B cell (primary cell): ENCODE results near the gene CRIM1. TPM values are rescaled to one million over a fixed set of nuclear protein-coding genes. Genes with fewer than 3 reads are reported as not detected.
"Not testable (repeated sequence)": the region's sequence is repeated elsewhere in the genome, so short reads cannot be mapped to it uniquely, and the experiment has no call there.

Experiments
- ATAC-seq: fragments of 200-7000 bp; cut with Tn5 transposase; one replicate; pipeline ENCODE4 v1.10.0; 2021; ENCODE audit warnings: low read depth, mild to moderate bottlenecking, moderate number of reproducible peaks, moderate library complexity
- CTCF ChIA-PET: fragments of 350-600 bp; sonication (Branson Sonifier 250); formaldehyde crosslinking; loops from one replicate; lab custom pipeline; 2021; ENCODE audit warnings: antibody characterized with exemption, inconsistent platforms; lab: Charles Lee
- POLR2A ChIA-PET: fragments of 350-600 bp; sonication (Branson Sonifier 250); formaldehyde crosslinking; loops from one replicate; lab custom pipeline; 2021; ENCODE audit warnings: antibody characterized with exemption; lab: Charles Lee
- DNase-seq: peaks from one replicate; pipeline ENCODE4 v3.0.0; 2013
- H2AFZ ChIP-seq: 2 replicates; pipeline ENCODE4 v1.6.1; 2012; ENCODE audit warnings: mild to moderate bottlenecking, low read depth, low read length; ENCODE audit not compliant: insufficient read depth, poor library complexity, severe bottlenecking
- H3K27ac ChIP-seq, 2 donors: 1 replicate in 1 of 2; 2 replicates in 1 of 2; pipeline ENCODE4 v1.5.1; 2012 to 2013; ENCODE audit warnings: low read length in 2 of 2, mild to moderate bottlenecking in 2 of 2, moderate library complexity in 1 of 2
- H3K27me3 ChIP-seq, 4 experiments: fragments of 200-600 bp in 1 of 4; sonication (generic) in 1 of 4; replicated peaks in 1 of 4; 1 replicate in 2 of 4; 2 replicates in 2 of 4; pipeline versions ENCODE4 v1.6.1 to v1.7.0; 2013 to 2016; ENCODE audit warnings: low read length in 3 of 4, mild to moderate bottlenecking in 2 of 4, mixed read lengths in 1 of 4, moderate library complexity in 1 of 4; ENCODE audit not compliant: insufficient read depth in 4 of 4, control insufficient read depth in 3 of 4; ENCODE audit errors: control extremely low read depth in 1 of 4
- H3K36me3 ChIP-seq, 2 experiments: replicated peaks in 1 of 2; 1 replicate in 1 of 2; 2 replicates in 1 of 2; pipeline versions ENCODE4 v1.6.1 to v1.7.1; 2013; ENCODE audit warnings: low read length in 1 of 2; ENCODE audit not compliant: insufficient read depth in 2 of 2, control insufficient read depth in 1 of 2; ENCODE audit errors: control extremely low read depth in 1 of 2, extremely low read depth in 1 of 2
- H3K4me1 ChIP-seq, 2 donors: fragments of 200-600 bp in 1 of 2; sonication (generic) in 1 of 2; 1 replicate in 1 of 2; 2 replicates in 1 of 2; pipeline versions ENCODE4 v1.5.1 to v1.6.1; 2013 to 2017; ENCODE audit warnings: low read length in 2 of 2; ENCODE audit not compliant: control insufficient read depth in 2 of 2, insufficient read depth in 2 of 2
- H3K4me2 ChIP-seq: replicated peaks from 2 replicates; pipeline ENCODE3; 2012; ENCODE audit warnings: mild to moderate bottlenecking, low read depth, low read length; ENCODE audit not compliant: poor library complexity, severe bottlenecking
- H3K4me3 ChIP-seq, 5 experiments: fragments of 200-600 bp in 1 of 5; sonication (generic) in 1 of 5; 1 replicate in 3 of 5; 2 replicates in 2 of 5; pipeline versions ENCODE4 v1.5.1 to v1.7.0; 2011 to 2016; ENCODE audit warnings: low read length in 4 of 5, mild to moderate bottlenecking in 4 of 5, low read depth in 2 of 5, control low read depth in 1 of 5, moderate library complexity in 1 of 5; ENCODE audit not compliant: insufficient read depth in 1 of 5; ENCODE audit errors: control extremely low read depth in 1 of 5, extremely low read depth in 1 of 5
- H3K79me2 ChIP-seq: fragments of 200-600 bp; sonication (generic); one replicate; pipeline ENCODE4 v1.6.0; 2016; ENCODE audit warnings: low read length; ENCODE audit not compliant: control insufficient read depth, insufficient read depth
- H3K9ac ChIP-seq: fragments of 200-600 bp; sonication (generic); 2 replicates; pipeline ENCODE4 v1.6.1; 2017; ENCODE audit warnings: mild to moderate bottlenecking, low read length, moderate library complexity
- H3K9me3 ChIP-seq, 3 donors: one replicate each; pipeline versions ENCODE4 v1.6.1 to v1.7.1; 2013; ENCODE audit warnings: low read length in 2 of 3; ENCODE audit not compliant: control insufficient read depth in 2 of 3, insufficient read depth in 1 of 3; ENCODE audit errors: control extremely low read depth in 1 of 3
- H4K20me1 ChIP-seq: 2 replicates; pipeline ENCODE4 v1.6.0; 2012; ENCODE audit warnings: mild to moderate bottlenecking, low read length; ENCODE audit not compliant: insufficient read depth, control insufficient read depth, poor library complexity, severe bottlenecking
- H3K27ac Mint-ChIP-seq: one replicate; pipeline ENCODE4 v1.8.0; 2021; ENCODE audit warnings: mixed read lengths
- H3K27me3 Mint-ChIP-seq: one replicate; pipeline ENCODE4 v1.8.0; 2021; ENCODE audit warnings: mixed read lengths
- H3K4me1 Mint-ChIP-seq: one replicate; pipeline ENCODE4 v1.8.0; 2021; ENCODE audit warnings: mixed read lengths
- H3K4me3 Mint-ChIP-seq: one replicate; pipeline ENCODE4 v1.8.0; 2021; ENCODE audit warnings: mixed read lengths
- H3K9me3 Mint-ChIP-seq: one replicate; pipeline ENCODE4 v1.8.0; 2022; ENCODE audit warnings: mixed read lengths; ENCODE audit not compliant: insufficient read depth
- CTCF ChIP-seq: fragments of 200-600 bp; IDR thresholded peaks from one replicate; pipeline ENCODE4 v1.8.0; 2022; ENCODE audit warnings: antibody characterized with exemption, mild to moderate bottlenecking
- EZH2 ChIP-seq: IDR thresholded peaks from 2 replicates; pipeline ENCODE4 v1.6.1; 2012; ENCODE audit warnings: borderline replicate concordance, low read depth, mild to moderate bottlenecking, moderate library complexity, low read length; ENCODE audit not compliant: insufficient read depth, poor library complexity, severe bottlenecking
- WGBS: methylation state at CpG from one replicate; pipeline ENCODE4 v1.1.5; 2013; ENCODE audit warnings: missing lambda C conversion rate; ENCODE audit not compliant: insufficient coverage; 5-methylcytosine and 5-hydroxymethylcytosine counted together
- intact Hi-C: fragments of 100-400 bp; cut with micrococcal nuclease; formaldehyde crosslinking; loops from one replicate; pipeline ENCODE4 v1.10.0; 2022
- polyA plus RNA-seq: library from polyadenylated mRNA; depleted of rRNA; stranded (reverse); fragments of >200 nt; gene quantifications from 2 replicates; pipeline ENCODE4 v1.2.3, GENCODE V29; 2012
- total RNA-seq, 2 donors: library from RNA; stranded (reverse); fragments of 120-200 nt in 1 of 2; gene quantifications; 1 replicate in 1 of 2; 2 replicates in 1 of 2; pipeline versions ENCODE4 v1.2.3 to v1.2.4, GENCODE V29; 2013 to 2022

The CRIM1 gene
- total and polyA plus RNA-seq, 2 donors (not counting 1 experiment from before 2014, with no cell fraction given) = 1.3 to 5.0 TPM

GRCh38 chr2:36307441-36307840 is 48.1 kb upstream of the CRIM1 start:
- no peak for TF ChIP-seq CTCF
- no peak for TF ChIP-seq EZH2
- Histone ChIP-seq H3K27me3 (no peaks in the 10 kb centered on the region), H3K79me2 (no peaks in the 10 kb centered on the region), H3K4me1 (no peaks in the 10 kb centered on the region), H3K4me3 (no peak overlapping the region), H3K4me2 (no peak overlapping the region), H4K20me1 (no peaks in the 10 kb centered on the region), H2AFZ (no peak overlapping the region), H3K9me3 (no peaks in the 10 kb centered on the region), H3K36me3 (no peaks in the 10 kb centered on the region), H3K27ac (no peak overlapping the region), H3K9ac (no peak overlapping the region)
- no peak overlapping the region for H3K4me3 Mint-ChIP-seq
- H3K27me3 Mint-ChIP-seq = peaks cover 14% of the 10 kb centered on the region
- no peaks in the 10 kb centered on the region for H3K9me3 Mint-ChIP-seq
- intact Hi-C loops = no loop called here
- no peak overlapping the region for H3K27ac Mint-ChIP-seq
- no peak for DNase-seq
- WGBS = no CpG with 5 or more reads among the region's 3 CpGs
- no peaks in the 10 kb centered on the region for H3K4me1 Mint-ChIP-seq
- ChIA-PET POLR2A (no interaction called here), CTCF (no interaction called here)
- no peak for ATAC-seq

DNA sequence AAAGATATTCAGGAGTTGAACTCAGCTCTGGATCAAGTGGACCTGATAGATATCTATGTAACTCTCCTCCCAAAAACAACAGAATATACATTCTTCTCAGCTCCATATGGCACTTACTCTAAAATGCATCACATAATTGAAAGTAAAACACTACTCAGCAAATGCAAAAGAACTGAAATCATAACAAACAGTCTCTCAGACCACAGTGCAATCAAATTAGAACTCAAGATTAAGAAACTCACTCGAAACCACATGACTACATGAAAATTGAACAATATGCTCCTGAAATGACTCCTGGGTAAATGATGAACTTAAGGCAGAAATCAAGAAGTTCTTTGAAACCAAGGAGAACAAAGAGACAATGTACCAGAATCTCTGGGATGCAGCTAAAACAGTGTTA is 45.1 kb upstream of the CRIM1 start:
- no CpG with 5 or more reads among the region's 1 CpG for WGBS
- POLR2A ChIA-PET, intact Hi-C loops: not testable (repeated sequence)

More for the DNA sequence above, 45.1 kb upstream of the CRIM1 start:
- H3K4me1 ChIP-seq, H3K9me3 Mint-ChIP-seq, H4K20me1 ChIP-seq, ATAC-seq, H3K36me3 ChIP-seq, H3K9ac ChIP-seq, H3K27ac ChIP-seq, H3K9me3 ChIP-seq, H3K27me3 ChIP-seq, H3K4me1 Mint-ChIP-seq, H3K27ac Mint-ChIP-seq, H3K4me2 ChIP-seq, DNase-seq, H3K27me3 Mint-ChIP-seq, H3K4me3 ChIP-seq, H3K79me2 ChIP-seq, H2AFZ ChIP-seq, CTCF ChIA-PET, H3K4me3 Mint-ChIP-seq: not testable (repeated sequence)
